NOMO-1 treated with DMSO at 0.1 percent for 48 hours (cell line): ENCODE measurements around the gene CDKL2.
"Not testable (repeated sequence)": the region's sequence is repeated elsewhere in the genome, so short reads cannot be mapped to it uniquely, and the experiment has no call there.

Experiments
- DNase-seq: peaks from one replicate; lab custom pipeline; 2025; ENCODE audit not compliant: unreplicated experiment; lab: John Stamatoyannopoulos, UW

The CDKL2 gene

DNA sequence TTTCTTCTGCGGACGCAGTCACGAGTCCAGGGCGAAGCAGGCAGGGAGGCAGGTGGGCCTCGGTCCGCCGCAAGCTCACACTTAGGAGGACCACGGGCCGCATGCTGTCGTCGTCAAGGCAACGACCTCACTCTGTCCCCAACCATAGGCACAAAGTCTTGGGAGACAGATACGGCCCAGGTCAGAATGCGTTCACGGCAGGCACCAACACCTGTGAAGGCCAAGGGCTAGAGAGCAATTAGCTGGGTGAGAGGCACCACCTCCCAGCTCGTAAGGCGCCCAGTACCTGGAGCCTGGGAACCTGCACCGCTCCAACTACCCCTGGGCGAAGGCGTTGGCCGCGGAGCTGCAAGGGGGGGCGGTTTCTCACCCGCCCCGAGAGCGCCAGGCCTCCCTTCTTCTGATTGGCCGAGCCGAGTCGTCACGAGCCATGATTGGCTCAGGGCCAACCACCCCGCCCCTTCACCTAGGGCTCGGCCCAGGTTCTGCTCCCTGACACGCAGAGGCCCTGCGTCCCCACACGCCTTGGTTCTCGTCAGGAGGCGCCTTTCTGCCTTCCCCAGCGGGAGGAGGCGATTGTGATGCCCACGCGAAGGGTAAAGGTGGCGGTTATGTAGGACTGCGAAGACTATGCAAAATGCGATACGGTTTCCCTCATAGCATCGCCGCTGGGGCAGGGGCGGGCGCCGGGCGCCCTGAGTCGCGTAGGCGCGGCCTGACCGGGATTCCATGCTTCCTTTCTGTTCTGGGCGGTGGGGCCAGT is at the start of gene CDKL2:
Gene CDKL2 (minus strand): TSS at position 355 of the 763 bp plus-strand sequence. CDS start 4,540 bp downstream, outside the sequence.
- peak; percentile 66 for DNase-seq

DNA sequence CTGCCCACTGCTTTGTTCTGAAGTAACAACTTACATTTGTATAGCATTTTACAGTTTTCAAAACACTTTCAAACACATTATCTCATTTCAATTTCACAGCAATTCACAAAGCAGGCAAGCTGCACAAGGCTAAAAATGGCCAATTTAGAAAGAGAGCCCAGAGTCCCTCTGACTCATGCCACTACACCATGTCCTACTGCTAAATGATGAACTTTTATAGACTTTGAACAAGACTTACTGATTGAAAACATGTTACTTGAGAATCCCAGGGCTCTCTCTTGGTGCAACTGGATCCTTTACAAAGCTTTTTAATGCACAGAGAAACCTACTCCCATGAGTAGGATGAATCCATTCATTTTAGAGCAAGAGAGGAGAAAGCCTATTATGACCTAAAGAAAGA is 48.6 kb upstream of the CDKL2 start:
- DNase-seq = no peak

DNA sequence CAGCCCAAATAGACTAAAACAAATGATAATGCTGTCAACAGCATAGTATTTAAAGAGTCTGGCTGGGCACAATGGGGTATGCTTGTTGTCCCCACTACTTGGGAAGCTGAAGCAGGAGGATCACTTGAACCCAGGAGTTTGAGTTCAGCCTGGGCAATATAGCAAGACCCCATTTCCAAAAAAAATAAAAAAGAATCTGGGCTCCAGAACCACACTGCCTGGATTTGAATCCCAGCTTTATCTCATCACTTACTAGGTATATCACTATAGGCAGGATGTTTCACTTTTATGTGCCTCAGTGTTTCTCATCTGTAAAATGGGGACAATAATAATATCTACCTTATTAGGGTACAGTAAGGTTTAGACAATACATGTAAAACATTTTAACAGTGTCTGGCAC is 48.1 kb upstream of the CDKL2 start:
- DNase-seq = no peak

DNA sequence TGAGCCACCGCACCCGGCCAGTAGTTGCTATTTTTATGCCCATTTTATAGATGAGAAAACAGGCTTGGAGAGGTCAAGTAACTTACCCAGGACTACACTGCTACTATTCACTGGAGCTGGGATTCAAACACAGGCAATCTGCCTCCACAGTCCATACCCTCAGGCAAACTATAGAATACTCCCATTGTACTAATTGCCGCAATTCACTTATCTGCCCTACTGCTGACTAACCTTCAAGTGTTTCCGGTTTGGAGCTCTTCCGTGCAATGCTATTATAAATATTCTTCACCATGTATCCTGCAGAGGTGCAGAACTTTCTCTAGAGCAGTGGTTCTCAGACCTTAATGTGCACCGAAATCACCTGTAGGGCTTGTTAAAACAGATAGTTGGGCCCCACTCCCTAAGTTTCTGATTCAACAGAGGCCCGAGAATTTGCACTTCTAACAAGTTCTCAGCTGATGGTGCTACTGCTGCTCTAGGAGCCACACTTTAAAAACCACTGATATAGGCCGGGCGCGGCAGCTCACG is 44.7 kb upstream of the CDKL2 start:
- no peak for DNase-seq

DNA sequence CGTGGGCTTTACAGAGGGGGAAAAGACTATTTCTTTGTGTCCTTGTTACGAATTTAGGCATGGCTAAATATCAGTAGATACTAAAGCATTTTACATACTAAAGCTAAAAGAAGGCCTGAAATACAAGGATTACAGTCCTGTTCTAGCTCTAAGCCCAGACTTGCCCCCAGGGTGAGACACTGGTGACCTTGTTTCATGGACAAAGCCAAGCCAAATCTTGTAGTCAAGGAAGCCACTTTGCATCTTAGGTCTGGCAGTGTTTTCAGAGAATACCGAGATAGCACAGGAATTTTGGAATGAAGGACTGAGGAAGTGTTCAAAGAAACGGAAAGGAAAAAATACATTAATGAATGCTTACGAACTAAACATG is 43.6 kb upstream of the CDKL2 start:
- DNase-seq = no peak

DNA sequence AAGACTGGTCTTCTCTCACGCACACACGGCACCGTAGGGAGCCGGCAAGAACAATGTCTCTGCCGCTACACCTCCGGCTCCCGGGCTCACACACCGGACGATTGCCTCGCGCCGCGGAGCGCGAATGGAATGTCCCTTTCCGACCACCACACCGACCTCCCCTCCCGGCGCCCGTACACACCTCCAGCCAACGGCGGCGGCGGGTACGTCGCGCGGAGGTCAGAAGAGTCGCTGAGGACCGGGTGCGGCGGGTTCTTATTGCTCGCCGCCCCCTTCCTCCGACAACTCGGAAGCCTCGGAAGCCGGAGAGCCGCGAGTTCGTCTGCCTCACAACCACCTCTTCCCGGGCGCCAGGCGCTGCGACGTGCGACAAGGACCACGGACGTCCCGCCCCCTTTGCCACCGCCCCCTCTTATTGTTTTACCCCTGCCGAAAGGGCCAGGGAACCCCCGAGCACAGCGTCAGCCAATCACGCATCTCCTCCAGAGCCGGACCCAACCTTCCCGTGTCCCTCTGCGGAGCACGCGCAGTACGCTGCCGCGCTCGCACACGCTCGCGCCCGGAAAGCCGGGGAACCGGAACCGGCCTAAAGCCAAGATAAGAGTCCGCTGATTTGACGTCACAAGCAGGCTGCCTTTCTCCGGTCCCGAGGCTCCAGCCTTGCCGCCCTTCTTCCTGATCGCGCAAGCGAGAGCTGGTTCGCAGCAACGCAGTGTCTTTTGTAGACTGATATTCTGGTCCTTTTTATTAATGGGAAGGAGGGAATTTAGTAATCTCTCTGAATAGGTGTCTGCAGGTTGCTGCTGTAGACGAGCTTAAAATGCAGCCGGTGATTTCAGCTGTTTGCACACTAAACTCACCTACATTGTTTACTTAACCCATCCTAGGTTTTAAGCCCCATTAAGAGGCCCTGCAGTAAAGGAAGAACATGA is 43.0 kb upstream of the CDKL2 start, which contains the start of gene G3BP2:
Gene G3BP2 (minus strand): TSS at position 385 of the 932 bp plus-strand sequence. CDS start 11,386 bp downstream, outside the sequence.
- DNase-seq = peak; percentile 98

DNA sequence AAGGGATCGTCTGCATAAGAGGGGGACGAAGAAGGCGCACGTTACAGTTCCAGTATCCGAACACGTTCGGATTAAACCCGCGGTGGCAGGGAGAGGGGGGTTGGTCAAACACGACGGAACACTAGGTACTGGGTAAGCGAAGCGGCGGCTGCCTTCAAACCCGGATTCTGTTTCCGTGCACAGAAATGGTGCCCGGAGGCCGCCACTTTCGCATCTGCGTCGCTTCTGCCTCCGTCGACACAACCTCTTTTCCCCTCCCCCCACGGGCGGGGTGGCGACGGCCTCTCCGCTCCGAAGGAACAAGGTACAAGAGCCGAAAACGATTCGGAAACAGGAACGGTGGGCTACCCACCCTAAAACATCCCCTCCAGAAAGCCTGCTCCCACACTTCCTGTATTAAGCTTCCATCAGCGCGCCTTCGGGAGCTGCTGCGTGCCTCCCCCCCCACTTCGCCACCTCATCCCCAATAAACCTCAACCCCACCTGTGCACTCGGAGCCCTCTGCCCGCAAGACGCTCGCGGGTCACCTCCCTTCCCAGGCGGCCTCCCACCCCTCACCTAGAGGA is 42.2 kb upstream of the CDKL2 start:
- peak; percentile 63 for DNase-seq

DNA sequence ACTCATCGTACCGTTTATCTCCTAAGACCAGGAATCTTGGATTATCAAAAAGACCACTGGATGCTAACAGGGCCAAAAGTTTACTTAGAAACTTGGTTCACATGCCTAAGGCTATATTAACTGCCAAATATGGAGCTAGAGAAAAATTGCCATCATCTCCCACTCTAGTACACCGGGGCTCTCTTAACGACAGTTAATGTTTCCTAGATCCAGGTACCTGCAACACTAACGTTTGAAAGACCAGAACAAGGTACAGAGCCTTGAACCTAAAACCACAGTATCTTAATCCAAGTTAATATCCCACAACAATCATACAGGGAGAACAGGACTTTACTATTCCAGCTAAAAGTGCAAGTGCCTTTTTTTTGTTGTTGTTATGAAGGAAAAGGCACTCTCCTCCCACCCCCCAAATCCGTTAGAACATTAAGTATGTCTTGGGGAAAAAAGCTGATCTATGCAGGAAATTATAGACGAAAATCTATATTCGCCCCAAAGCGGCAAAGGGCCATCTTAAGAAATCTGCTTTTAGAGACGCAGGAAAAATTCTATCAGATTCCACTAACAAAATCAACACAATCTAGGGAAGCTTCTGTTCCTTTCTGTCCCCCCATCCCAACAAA is 41.6 kb upstream of the CDKL2 start:
- DNase-seq = no peak

DNA sequence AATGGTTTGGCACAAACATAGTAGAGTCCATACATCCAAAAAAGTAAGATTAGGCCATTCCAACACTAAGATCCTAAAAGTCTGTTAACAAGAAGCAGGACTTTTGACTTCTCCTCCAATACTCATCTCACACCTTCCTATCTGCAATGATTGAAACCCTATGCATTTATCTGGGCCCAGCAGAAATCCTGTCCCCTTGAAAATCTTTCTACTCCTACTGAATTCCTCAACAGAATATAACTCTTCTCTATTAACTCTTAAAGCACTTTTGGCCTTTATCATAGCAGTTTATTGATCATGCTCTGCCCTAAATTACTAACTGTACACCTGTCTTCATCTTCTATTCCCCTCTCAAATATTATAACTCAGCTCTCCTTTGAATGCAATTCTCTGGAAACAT is 38.3 kb upstream of the CDKL2 start:
- no peak for DNase-seq

DNA sequence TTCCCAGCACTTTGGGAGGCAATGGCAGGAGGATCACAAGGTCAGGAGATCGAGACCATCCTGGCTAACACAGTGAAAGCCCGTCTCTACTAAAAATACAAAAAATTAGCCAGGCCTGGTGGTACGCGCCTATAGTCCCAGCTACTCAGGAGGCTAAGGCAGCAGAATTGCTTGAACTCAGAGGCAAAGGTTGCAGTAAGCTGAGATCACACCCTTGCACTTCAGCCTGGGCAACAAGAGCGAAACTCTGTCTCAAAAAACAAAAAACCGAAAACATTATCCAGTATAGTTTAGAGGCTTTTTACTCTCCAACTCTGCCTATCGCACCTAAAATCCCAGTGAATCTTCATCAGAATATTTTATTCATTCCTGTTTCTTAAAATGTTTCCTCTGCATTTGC is 37.3 kb upstream of the CDKL2 start:
- DNase-seq = not testable (repeated sequence)

DNA sequence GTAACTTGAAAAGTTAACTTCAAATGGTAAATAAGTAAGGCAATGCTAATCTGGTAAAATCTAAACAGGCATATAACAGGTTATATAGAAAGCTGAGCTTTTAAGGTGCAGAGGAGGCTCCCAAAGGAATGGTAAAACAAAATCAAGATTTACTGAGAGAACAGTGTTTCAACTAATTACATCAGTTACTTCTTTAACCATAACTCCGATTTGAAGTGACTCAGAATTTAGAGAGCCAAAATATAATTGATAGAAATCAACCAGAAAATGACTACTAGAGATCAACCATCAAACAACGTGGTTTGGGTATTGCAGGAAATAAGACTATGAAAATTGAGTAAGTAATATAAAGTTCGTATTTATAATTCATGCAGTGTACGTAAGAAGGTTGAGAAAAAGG is 36.0 kb upstream of the CDKL2 start:
- no peak for DNase-seq

DNA sequence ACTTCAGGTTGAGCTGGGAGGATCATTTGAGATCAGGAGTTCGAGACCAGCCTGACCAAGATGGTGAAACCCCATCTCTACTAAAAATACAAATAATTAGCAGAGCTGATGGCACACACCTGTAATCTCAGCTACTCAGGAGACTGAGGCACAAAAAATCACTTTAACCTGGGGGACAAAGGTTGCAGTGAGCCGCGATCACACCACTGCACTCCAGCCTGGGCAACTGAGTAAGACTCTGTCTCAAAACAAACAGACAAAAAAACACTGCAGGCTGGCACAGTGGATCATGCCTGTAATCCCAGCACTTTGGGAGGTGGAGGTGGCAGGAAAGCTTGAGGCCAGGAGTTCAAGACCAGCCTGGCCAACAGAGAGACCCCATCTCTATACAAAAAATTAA is 34.3 kb upstream of the CDKL2 start:
- DNase-seq = not testable (repeated sequence)

DNA sequence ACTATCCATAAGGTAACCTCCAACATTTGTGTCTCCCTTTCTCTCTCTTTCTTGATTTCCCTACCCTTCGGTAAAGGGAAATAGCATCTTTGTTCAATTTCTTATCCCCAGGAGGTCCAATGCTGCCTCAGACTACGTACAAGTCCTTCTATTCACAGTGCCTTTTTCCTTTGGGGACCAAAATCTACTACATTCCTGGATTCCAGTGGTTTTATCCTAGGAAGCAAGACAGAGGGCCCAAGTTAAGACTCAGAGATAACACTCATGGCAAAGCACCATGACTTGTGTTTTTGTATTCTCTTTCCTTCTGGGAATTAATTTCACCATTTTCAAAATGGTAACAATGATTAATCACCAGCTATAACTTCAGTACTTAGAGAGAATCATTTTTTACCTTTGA is 32.3 kb upstream of the CDKL2 start:
- no peak for DNase-seq

DNA sequence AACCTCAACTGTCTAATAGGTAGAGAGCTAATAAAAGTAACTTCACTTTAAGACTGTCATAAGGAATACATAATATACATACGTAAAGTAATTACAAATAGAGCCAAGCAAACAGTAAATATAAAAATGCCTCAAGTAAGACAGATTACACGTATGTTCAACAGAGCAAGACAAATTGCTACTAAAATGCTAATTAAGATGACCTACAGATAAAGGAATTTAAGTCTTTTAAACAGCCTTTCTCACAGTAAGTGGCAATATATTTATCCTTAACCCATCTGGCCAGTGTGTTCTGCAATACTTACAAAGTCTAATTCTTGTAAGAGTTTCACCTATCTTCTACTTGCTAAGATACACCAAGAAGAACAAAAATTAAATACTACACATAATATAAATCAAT is 30.2 kb upstream of the CDKL2 start:
- DNase-seq = no peak

DNA sequence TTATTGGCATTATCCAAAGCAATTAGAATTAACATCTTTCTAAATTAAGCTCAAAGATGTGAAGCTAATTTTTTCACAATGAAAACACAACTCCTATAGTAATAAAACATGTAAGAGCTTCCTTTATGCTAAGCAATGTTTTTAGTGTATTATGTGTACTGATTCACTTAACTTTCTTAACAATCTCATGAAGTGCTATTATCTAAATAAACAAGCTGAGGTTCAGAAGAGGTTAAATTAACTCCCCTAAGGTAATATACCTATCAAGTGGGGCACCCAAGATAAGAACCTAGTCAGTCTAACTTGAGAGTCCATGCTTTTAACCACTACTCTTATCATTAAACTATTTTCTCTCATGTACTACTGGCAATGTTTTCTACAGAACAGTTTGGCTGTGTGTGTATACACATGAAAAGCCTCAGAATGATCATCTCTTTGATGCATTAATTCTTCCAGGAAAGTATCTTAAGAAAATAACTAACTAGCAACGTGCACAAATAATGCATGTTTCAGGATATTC is 29.2 kb upstream of the CDKL2 start:
- no peak for DNase-seq

DNA sequence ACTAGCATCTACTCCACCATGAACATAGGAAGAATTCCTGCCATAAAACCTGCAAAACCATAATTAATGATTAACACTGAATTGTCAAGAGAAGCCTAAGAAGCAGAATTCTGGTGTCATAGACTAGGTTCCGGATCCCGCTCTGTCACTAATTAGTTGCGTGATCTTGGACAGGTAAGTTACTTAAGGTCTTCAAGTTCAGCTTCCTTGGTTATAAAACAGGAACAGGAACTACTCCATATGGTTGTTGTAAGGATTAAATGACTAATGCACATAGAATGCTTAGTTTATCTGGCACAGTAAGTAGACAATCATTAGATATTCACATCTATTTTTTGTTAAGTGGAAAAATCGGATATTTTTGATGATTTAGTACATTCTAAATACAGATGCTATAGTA is 28.5 kb upstream of the CDKL2 start:
- DNase-seq = no peak

DNA sequence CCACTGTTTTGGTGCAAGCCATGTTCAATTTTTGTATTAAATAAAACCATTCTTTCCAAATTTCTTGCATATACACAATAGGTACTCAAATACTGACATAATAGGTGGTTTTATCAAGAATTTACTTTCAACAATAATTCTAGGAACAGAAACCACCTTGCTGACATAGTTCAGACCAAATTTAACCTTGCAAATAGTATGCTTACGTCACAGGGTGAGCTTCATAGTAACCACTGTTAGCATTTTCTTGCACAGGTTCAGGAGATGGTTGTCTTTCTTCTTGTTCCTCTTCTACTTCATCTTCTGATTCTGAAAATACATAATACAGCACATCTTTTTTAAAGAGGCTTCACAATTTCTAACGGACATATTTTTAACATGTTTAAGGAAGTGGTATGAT is 25.2 kb upstream of the CDKL2 start:
- no peak for DNase-seq

DNA sequence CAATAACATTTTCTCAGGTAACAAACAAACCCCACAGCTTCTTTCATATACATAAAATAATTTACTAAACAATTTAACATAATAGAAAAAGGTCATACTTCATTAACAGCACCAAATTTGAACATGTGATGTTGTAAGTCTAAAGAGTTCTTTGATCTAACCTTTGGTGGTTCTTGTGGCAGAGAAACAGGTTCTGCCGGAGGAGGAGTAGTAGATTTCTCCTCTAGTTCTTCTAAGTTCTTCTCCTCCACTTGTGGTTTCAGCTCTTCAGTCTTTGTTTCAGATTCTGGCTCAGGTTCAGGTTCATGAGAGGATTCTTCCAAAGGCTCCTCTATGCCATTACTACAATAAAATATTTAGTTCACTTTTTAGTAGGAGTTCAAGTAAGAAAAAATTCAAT is 24.6 kb upstream of the CDKL2 start:
- DNase-seq = no peak

DNA sequence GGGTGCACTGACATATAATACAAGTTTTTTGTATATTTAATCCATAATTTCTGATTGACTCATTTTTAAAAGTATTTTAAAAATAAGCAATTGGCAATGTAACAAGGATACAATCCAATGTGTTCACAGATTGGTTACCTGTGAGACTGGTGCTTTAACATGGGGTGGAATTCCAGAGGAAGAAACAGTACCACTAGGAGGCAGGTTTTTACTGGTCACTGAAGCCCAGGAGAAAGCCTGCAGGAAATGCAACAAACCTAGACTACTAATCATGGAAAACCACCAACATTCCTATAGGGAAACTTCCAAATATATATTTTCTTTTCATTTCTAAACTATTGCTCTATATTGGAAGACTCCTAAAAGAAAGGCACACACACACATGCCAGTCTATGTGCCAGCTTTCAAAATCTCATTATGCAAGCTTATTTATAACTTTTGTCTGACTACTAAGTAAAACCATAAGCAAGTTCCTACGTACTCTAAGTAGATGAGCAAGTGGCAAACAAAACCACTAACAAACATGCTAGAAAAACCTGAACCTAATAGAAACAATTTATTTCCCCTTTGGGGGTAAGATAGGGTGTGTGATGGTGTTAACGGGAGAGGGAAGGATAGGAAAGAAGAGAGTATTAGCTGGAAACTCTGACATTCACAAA is 23.6 kb upstream of the CDKL2 start:
- no peak for DNase-seq

DNA sequence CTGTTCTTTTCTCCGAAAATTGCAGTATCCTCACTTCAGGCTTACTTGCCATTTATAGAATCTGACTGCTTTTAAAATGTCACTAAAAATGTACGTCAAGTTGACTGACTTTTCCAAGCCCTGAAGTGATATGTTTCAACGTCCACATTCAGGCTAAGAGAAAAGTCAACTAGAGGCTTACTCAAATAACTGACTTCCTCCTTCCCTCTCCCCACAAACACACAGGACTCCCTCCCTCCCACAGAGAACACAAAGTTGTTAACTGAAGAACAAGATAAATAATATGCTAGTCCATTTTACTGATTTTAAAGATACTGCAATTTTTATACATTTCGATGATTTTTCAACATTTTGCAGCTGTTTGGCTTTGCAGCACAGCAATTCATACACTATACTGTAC is 13.8 kb upstream of the CDKL2 start:
- DNase-seq = peak; percentile 34
